Pancreas (tissue), 10 donors: ENCODE measurements around the gene DHRS9. TPM values are rescaled to one million over a fixed set of nuclear protein-coding genes. Genes with fewer than 3 reads are reported as not detected.
A peak's percentile ranks its signal among the peaks of the same experiment; 100 is the strongest.

ENCODE experiments used
- ATAC-seq, 4 donors: fragments of 200-7000 bp; cut with Tn5 transposase; one replicate each; pipeline versions ENCODE4 v1.8.0 to v1.9.1; 2020; ENCODE audit warnings: mild to moderate bottlenecking in 4 of 4, moderate library complexity in 4 of 4
- DNase-seq, 6 donors: peaks; one replicate each; pipeline ENCODE4 v3.0.0-alpha.2; 2020
- FAIRE-seq: peaks from 2 replicates; lab custom pipeline; 2012; peaks lifted over from hg19 to GRCh38; lab: Jason Lieb, UNC
- H3K27ac ChIP-seq, 4 donors: fragments of 200-600 bp; sonication (generic); 1 replicate in 3 of 4; 2 replicates in 1 of 4; pipeline versions ENCODE4 v1.5.0 to v1.8.0; 2020
- H3K27me3 ChIP-seq, 4 donors: fragments of 200-600 bp; one replicate each; pipeline ENCODE4 v1.8.0; 2021
- H3K36me3 ChIP-seq, 3 donors: fragments of 200-600 bp; sonication (generic) in 1 of 3; one replicate each; pipeline versions ENCODE4 v1.5.0 to v1.8.0; 2020 to 2021
- H3K4me1 ChIP-seq, 3 donors: fragments of 200-600 bp; one replicate each; pipeline ENCODE4 v1.8.0; 2021
- H3K4me3 ChIP-seq, 4 donors: fragments of 200-600 bp; sonication (generic) in 2 of 4; one replicate each; pipeline versions ENCODE4 v1.5.0 to v1.8.0; 2020 to 2021
- H3K9me3 ChIP-seq, 4 donors: fragments of 200-600 bp; one replicate each; pipeline ENCODE4 v1.8.0; 2021
- WGBS, 2 donors: extraction: QIAGEN DNeasy Blood & Tissue Kit; methylation state at CpG; one replicate each; pipeline ENCODE4 v1.1.7; 2013; 5-methylcytosine and 5-hydroxymethylcytosine counted together
- intact Hi-C, 3 donors: fragments of 100-400 bp; cut with DNase I; formaldehyde crosslinking; loops; one replicate each; pipeline versions ENCODE4 v1.11.1 to v1.14.2; 2022
- polyA plus RNA-seq, 2 donors: library from polyadenylated mRNA; stranded (reverse); fragments of 200-250 nt; gene quantifications; one replicate each; pipeline ENCODE4 v1.2.3, GENCODE V29; 2013
- total RNA-seq, 6 donors: library from RNA; stranded (reverse); fragmentation: NEBNext Ultra II Directional in 4 of 6; extraction: Animal tissue kit (Norgen Biotek cat#: 25700) in 4 of 6; gene quantifications; one replicate each; pipeline versions ENCODE4 v1.2.1 to v1.2.4, GENCODE V29; 2021 to 2023
- TF ChIP-seq, protein P1 (sequence below), 4 donors: fragments of 200-600 bp; sonication (generic) in 3 of 4; IDR thresholded peaks; one replicate each; pipeline versions ENCODE4 v1.5.0 to v1.8.0; 2021; ENCODE audit warnings: antibody characterized with exemption in 4 of 4
- donor health status: healthy with polysubstance abuse.
- donor health status: DM: no; HTN: no; CAD: no; lungs with moderate emphysema.
- donor health status: DM: no; HTN: no; CAD: no.
- donor health status: control.
- donor health status: control.
- donor health status: Bipolar disorder and iron deficiency.
- donor health status: DM: yes; HTN: yes; CAD: no.
- donor health status: DM: no; HTN: no; CAD: no.
- donor health status: DM: no; HTN: no; CAD: no.
- donor health status: DM: yes; HTN: yes; CAD: no.

DHRS9 gene
- total and polyA plus RNA-seq, 8 donors = 0.12 to 3.4 (median 0.40) TPM; not detected in 1

DNA sequence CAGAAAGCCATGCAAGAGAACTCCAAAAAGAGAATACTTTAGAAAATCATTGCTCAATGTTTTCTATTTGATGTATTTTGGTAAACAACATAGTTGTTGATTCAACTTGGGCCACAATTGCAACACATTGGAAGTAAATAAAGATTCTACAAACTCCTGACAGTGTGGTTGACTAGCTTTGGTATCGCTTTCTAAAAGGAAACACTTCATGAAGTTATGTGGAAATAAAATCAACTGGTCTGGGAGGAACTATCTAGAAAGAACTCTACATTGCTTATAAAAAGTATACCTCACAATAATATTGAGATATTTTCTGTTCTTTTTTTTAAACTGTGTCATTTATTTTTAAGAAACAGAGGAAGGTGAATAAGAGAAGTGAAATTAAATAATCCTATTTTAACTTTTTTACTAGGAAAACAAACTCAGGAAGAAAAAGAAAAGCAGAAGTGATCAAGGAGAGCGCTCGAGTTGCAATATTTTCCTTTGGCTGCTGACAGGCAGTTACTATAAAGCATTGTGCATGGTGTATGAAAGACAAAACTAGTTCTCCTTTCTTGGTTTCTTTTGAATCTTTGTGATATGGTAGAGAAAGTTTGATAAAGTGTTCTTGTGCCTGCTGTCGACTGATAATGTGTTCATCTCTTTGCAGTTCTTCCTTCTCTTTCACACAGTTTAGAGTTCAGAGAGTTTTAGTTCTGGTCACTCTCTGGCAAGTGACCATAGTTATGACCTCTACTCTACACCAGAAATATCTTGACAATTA, 3.0 kb downstream of the DHRS9 start:
- no peak overlapping the region for H3K27ac ChIP-seq

GRCh38 chr2:169073211-169073962, 4.0 kb downstream of the DHRS9 start:
- intact Hi-C loops = no loop called here
- Histone ChIP-seq H3K4me3 (no peak overlapping the region), H3K27ac (no peak overlapping the region), H3K4me1 (no peaks in the 10 kb centered on the region), H3K27me3 (no peaks in the 10 kb centered on the region), H3K36me3 (no peaks in the 10 kb centered on the region), H3K9me3 (no peaks in the 10 kb centered on the region)
- WGBS, 2 donors = 63 to 75% methylated on average over 3 of the region's 3 CpGs
- DNase-seq = no peak
- FAIRE-seq = no peak
- TF ChIP-seq, protein P1, sequence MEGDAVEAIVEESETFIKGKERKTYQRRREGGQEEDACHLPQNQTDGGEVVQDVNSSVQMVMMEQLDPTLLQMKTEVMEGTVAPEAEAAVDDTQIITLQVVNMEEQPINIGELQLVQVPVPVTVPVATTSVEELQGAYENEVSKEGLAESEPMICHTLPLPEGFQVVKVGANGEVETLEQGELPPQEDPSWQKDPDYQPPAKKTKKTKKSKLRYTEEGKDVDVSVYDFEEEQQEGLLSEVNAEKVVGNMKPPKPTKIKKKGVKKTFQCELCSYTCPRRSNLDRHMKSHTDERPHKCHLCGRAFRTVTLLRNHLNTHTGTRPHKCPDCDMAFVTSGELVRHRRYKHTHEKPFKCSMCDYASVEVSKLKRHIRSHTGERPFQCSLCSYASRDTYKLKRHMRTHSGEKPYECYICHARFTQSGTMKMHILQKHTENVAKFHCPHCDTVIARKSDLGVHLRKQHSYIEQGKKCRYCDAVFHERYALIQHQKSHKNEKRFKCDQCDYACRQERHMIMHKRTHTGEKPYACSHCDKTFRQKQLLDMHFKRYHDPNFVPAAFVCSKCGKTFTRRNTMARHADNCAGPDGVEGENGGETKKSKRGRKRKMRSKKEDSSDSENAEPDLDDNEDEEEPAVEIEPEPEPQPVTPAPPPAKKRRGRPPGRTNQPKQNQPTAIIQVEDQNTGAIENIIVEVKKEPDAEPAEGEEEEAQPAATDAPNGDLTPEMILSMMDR (IDR thresholded peaks at IDR 0.05) = no peak
- ATAC-seq = no peak

More for the DNA sequence above, 3.0 kb downstream of the DHRS9 start:
- H3K4me1 ChIP-seq = no peaks in the 10 kb centered on the region
- TF ChIP-seq, protein P1 (IDR thresholded peaks at IDR 0.05) = no peak
- intact Hi-C loops = no loop called here
- ATAC-seq (peak in 2 of 4 donors; percentile 72 to 74), FAIRE-seq (no peak), DNase-seq (no peak)
- no peaks in the 10 kb centered on the region for H3K36me3 ChIP-seq
- H3K4me3 ChIP-seq = no peak overlapping the region
- 72 to 79% methylated on average over 4 of the region's 4 CpGs for WGBS, 2 donors
- no peaks in the 10 kb centered on the region for H3K27me3 ChIP-seq
- H3K9me3 ChIP-seq = no peaks in the 10 kb centered on the region

- Histone ChIP-seq H3K27me3 (no peaks in the 10 kb centered on the region), H3K36me3 (no peaks in the 10 kb centered on the region), H3K4me3 (no peak overlapping the region), H3K9me3 (no peaks in the 10 kb centered on the region), H3K27ac (no peak overlapping the region), H3K4me1 (no peaks in the 10 kb centered on the region)
- FAIRE-seq (no peak), ATAC-seq (peak in 1 of 4 donors; percentile 42), DNase-seq (no peak)
- intact Hi-C loops = no loop called here
- TF ChIP-seq, protein P1 (IDR thresholded peaks at IDR 0.05) = no peak
- 70 to 75% methylated on average over 9 of the region's 9 CpGs for WGBS, 2 donors
These were observed 4.8 kb downstream of the DHRS9 start for GRCh38 chr2:169073963-169074751.

GRCh38 chr2:169077674-169078240, 8.4 kb downstream of the DHRS9 start:
- TF ChIP-seq, protein P1 (IDR thresholded peaks at IDR 0.05) = no peak
- WGBS, 2 donors = 5 to 11% methylated on average over 2 of the region's 2 CpGs
- FAIRE-seq (no peak), ATAC-seq (no peak), DNase-seq (no peak)
- Histone ChIP-seq H3K4me1 (no peaks in the 10 kb centered on the region), H3K4me3 (no peak overlapping the region), H3K27ac (no peak overlapping the region), H3K36me3 (no peaks in the 10 kb centered on the region), H3K9me3 (no peaks in the 10 kb centered on the region), H3K27me3 (no peaks in the 10 kb centered on the region)
- intact Hi-C loops = no loop called here
